Measurements from ENCODE around the gene LRIG2. TPM values are rescaled to one million over a fixed set of nuclear protein-coding genes. Genes with fewer than 3 reads are reported as not detected.

Gene LRIG2
- total and polyA plus RNA-seq, 2 of the 13 experiments (the other 11 are each of a cell fraction or from before 2014, with no cell fraction given) = 8.1 to 12.2 TPM

- TF ChIP-seq DNMT1 (CRISPR knock-in tag; IDR thresholded peaks at IDR 0.05) (no peak), THYN1 (CRISPR knock-in tag; IDR thresholded peaks at IDR 0.05; ENCODE audit: borderline replicate concordance, low read depth) (no peak), ZNF577 (CRISPR knock-in tag; IDR thresholded peaks at IDR 0.05; ENCODE audit: borderline replicate concordance, low read depth) (no peak), HNF1B (CRISPR knock-in tag; IDR thresholded peaks at IDR 0.05) (no peak), ZBTB43 (CRISPR knock-in tag; conservative IDR thresholded peaks at IDR 0.05) (no peak), MYC (CRISPR knock-in tag; IDR thresholded peaks at IDR 0.05; ENCODE audit: borderline replicate concordance) (no peak)
Measured at GRCh38 chr1:113128116-113128515, 55.1 kb downstream of the LRIG2 start (continued).

GRCh38 chr1:113129529-113130185 lies 56.7 kb downstream of the LRIG2 start:
- in situ Hi-C loops (cut with HindIII; ENCODE audit: extremely low pct_ligation_motif_present, low pct_unique_long_range_greater_than_20kb) (no loop called here), intact Hi-C loops (cut with micrococcal nuclease; ENCODE audit: unreplicated experiment) (no loop called here)
- no peaks in the 10 kb centered on the region for H3K9me3 ChIP-seq (ENCODE audit: low read length)
- no peaks in the 10 kb centered on the region for H4K20me1 ChIP-seq (ENCODE audit: insufficient read depth, low read length)
- no peak for DNase-seq (ENCODE audit: low spot score)
- H3K79me2 ChIP-seq (ENCODE audit: insufficient read depth, low read length) = no peaks in the 10 kb centered on the region
- BruUV-seq (replicated peaks) = no TSS peak
- H2AFZ ChIP-seq (ENCODE audit: low read length) = no peak overlapping the region
- FAIRE-seq = no peak
- H3K9ac ChIP-seq (ENCODE audit: insufficient read depth, low read depth, low read length) = no peak overlapping the region
- H3K4me2 ChIP-seq (ENCODE audit: low read depth, low read length) = no peak overlapping the region
- H3K36me3 ChIP-seq (replicated peaks in 1 of 2; ENCODE audit: control insufficient read depth in 1 of 2, insufficient read depth in 2 of 2, low read length in 2 of 2) = peaks cover 0 to 2% of the 10 kb centered on the region in 2 experiments; a peak in 1 of 5 replicates
- no peak for ATAC-seq
- 93% methylated on average over 6 of the region's 6 CpGs for WGBS (ENCODE audit: low lambda C conversion rate)
- peaks cover 31% of the 10 kb centered on the region for H3K4me1 ChIP-seq (ENCODE audit: insufficient read depth, low read length)
- H3K4me3 ChIP-seq (replicated peaks in 1 of 3; ENCODE audit: insufficient read depth in 1 of 3, low read depth in 2 of 3, low read length in 3 of 3) = no peak overlapping the region
- no peaks in the 10 kb centered on the region for H3K27me3 ChIP-seq (ENCODE audit: control insufficient read depth in 1 of 2, insufficient read depth in 2 of 2, low read length in 2 of 2)
- CTCF ChIA-PET (ENCODE audit: low intra/inter-chr PET ratio, low total read pairs) = no interaction called here
- H3K27ac ChIP-seq (ENCODE audit: extremely low read length, insufficient read depth, low read length) = no peak overlapping the region
- POLR2A ChIA-PET = no interaction called here
- TF ChIP-seq ZNF124 (CRISPR knock-in tag; IDR thresholded peaks at IDR 0.05) (no peak), ZBTB2 (CRISPR knock-in tag; IDR thresholded peaks at IDR 0.05; ENCODE audit: low read depth) (no peak), ZNF343 (CRISPR knock-in tag; IDR thresholded peaks at IDR 0.05) (no peak), PRPF4 (IDR thresholded peaks at IDR 0.05; ENCODE audit: low read depth, low read length, poor library complexity, severe bottlenecking) (no peak), ZNF576 (CRISPR knock-in tag; IDR thresholded peaks at IDR 0.05) (no peak), ZNF574 (CRISPR knock-in tag; IDR thresholded peaks at IDR 0.05) (no peak), TP53 (CRISPR knock-in tag; conservative IDR thresholded peaks at IDR 0.05) (no peak), IKZF5 (CRISPR knock-in tag; IDR thresholded peaks at IDR 0.05) (no peak)

Measured in HepG2 (cell line).